ENCODE measurements around the gene ALKBH2.
A peak's percentile ranks its signal among the peaks of the same experiment; 100 is the strongest.

The ALKBH2 gene

GRCh38 chr12:109113661-109114321 lies 20.5 kb upstream of the ALKBH2 start:
- DNase-seq = no peak

- DNase-seq = no peak
These were observed 19.6 kb upstream of the ALKBH2 start for GRCh38 chr12:109112720-109113465.

- peak; percentile 45 for DNase-seq
These were observed 17.8 kb upstream of the ALKBH2 start for GRCh38 chr12:109110988-109111495.

GRCh38 chr12:109109746-109110350 lies 16.6 kb upstream of the ALKBH2 start:
- DNase-seq = no peak

GRCh38 chr12:109105176-109105575 lies 11.9 kb upstream of the ALKBH2 start:
- DNase-seq = no peak

- DNase-seq = no peak
These were observed 9.2 kb upstream of the ALKBH2 start for GRCh38 chr12:109102491-109102890.

GRCh38 chr12:109100741-109101140 lies 7.5 kb upstream of the ALKBH2 start:
- no peak for DNase-seq

GRCh38 chr12:109099431-109100020 lies 6.3 kb upstream of the ALKBH2 start:
- no peak for DNase-seq

GRCh38 chr12:109098651-109099050 lies 5.4 kb upstream of the ALKBH2 start:
- no peak for DNase-seq

GRCh38 chr12:109098183-109098604 lies 4.9 kb upstream of the ALKBH2 start:
- DNase-seq = no peak

- peak; percentile 96 for DNase-seq
These were observed 4.3 kb upstream of the ALKBH2 start, which contains the start of gene UNG for GRCh38 chr12:109097435-109098182. Gene UNG (plus strand): TSS chr12:109097597. CDS start chr12:109097680, 83 bp downstream.

- no peak for DNase-seq
These were observed 3.8 kb upstream of the ALKBH2 start for GRCh38 chr12:109097140-109097434.

- DNase-seq = no peak
These were observed 713 bp downstream of the ALKBH2 start for GRCh38 chr12:109092497-109093021.

- no peak for DNase-seq
These were observed 3.6 kb downstream of the ALKBH2 start for GRCh38 chr12:109089683-109090082.

GRCh38 chr12:109088818-109089217 lies 4.5 kb downstream of the ALKBH2 start:
- DNase-seq = no peak

GRCh38 chr12:109087250-109087649 lies 6.0 kb downstream of the ALKBH2 start:
- no peak for DNase-seq

- no peak for DNase-seq
These were observed 7.7 kb downstream of the ALKBH2 start for GRCh38 chr12:109085590-109085989.

- no peak for DNase-seq
These were observed 8.8 kb downstream of the ALKBH2 start for GRCh38 chr12:109084425-109084824.

- no peak for DNase-seq
These were observed 10.5 kb downstream of the ALKBH2 start for GRCh38 chr12:109082751-109083150.

- no peak for DNase-seq
These were observed 18.4 kb downstream of the ALKBH2 start for GRCh38 chr12:109074866-109075265.

GRCh38 chr12:109069307-109070271 lies 23.7 kb downstream of the ALKBH2 start:
- DNase-seq = no peak

All from activated CD4-positive, alpha-beta T cell treated with anti-CD3 and anti-CD28 coated beads, Interleukin-2, amount 50 U/mL, for 1 hour (primary cell).